ENCODE data around the gene NR3C2. TPM values are rescaled to one million over a fixed set of nuclear protein-coding genes. Genes with fewer than 3 reads are reported as not detected.

NR3C2 gene
- total RNA-seq, 2 donors from 2014 or later, result 14.6 to 17.4 TPM

GRCh38 chr4:148442832-148443511 lies 758 bp upstream of the NR3C2 start:
- DNase-seq (ENCODE audit: low spot score), result no peak
- no peaks in the 10 kb centered on the region for H3K36me3 ChIP-seq
- intact Hi-C loops (cut with DNase I), result no loop called here
- H3K4me1 ChIP-seq (replicated peaks), result no peaks in the 10 kb centered on the region
- H3K9me3 ChIP-seq, result no peaks in the 10 kb centered on the region
- H3K4me3 ChIP-seq, result peak overlapping the region; percentile 77 to 89
- no peak for TF ChIP-seq CTCF (IDR thresholded peaks at IDR 0.05)
- no peak for TF ChIP-seq POLR2A (IDR thresholded peaks at IDR 0.05)
- TF ChIP-seq POLR2AphosphoS5 (IDR thresholded peaks at IDR 0.05), result no peak
- WGBS, result under 1% methylated on average over 27 of the region's 27 CpGs
- H3K27me3 ChIP-seq (replicated peaks; ENCODE audit: insufficient read depth), result no peaks in the 10 kb centered on the region
- peak overlapping the region; percentile 86 to 88 for H3K27ac ChIP-seq

GRCh38 chr4:148441624-148441985 lies 609 bp downstream of the NR3C2 start:
- no peaks in the 10 kb centered on the region for H3K36me3 ChIP-seq
- H3K9me3 ChIP-seq, result no peaks in the 10 kb centered on the region
- H3K4me3 ChIP-seq, result peak overlapping the region; percentile 77 to 89
- no peak for TF ChIP-seq POLR2A (IDR thresholded peaks at IDR 0.05)
- no peak for TF ChIP-seq POLR2AphosphoS5 (IDR thresholded peaks at IDR 0.05)
- no peak for TF ChIP-seq CTCF (IDR thresholded peaks at IDR 0.05)
- H3K4me1 ChIP-seq (replicated peaks), result no peaks in the 10 kb centered on the region
- DNase-seq (ENCODE audit: low spot score), result peak; percentile 5
- intact Hi-C loops (cut with DNase I), result no loop called here
- H3K27ac ChIP-seq, result peak overlapping the region; percentile 61 to 88
- 3% methylated on average over 12 of the region's 12 CpGs for WGBS
- H3K27me3 ChIP-seq (replicated peaks; ENCODE audit: insufficient read depth), result no peaks in the 10 kb centered on the region

GRCh38 chr4:148438047-148438446 lies 4.2 kb downstream of the NR3C2 start:
- H3K4me3 ChIP-seq, result no peak overlapping the region
- no peak overlapping the region for H3K27ac ChIP-seq
- no peaks in the 10 kb centered on the region for H3K9me3 ChIP-seq
- 92% methylated on average over 2 of the region's 2 CpGs for WGBS
- no peaks in the 10 kb centered on the region for H3K27me3 ChIP-seq (replicated peaks; ENCODE audit: insufficient read depth)
- H3K4me1 ChIP-seq (replicated peaks), result no peaks in the 10 kb centered on the region
- TF ChIP-seq CTCF (IDR thresholded peaks at IDR 0.05) (no peak), POLR2A (IDR thresholded peaks at IDR 0.05) (no peak), POLR2AphosphoS5 (IDR thresholded peaks at IDR 0.05) (no peak)
- H3K36me3 ChIP-seq, result no peaks in the 10 kb centered on the region
- intact Hi-C loops (cut with DNase I), result no loop called here
- no peak for DNase-seq (ENCODE audit: low spot score)

GRCh38 chr4:148437439-148437838 lies 4.8 kb downstream of the NR3C2 start:
- no peaks in the 10 kb centered on the region for H3K27me3 ChIP-seq (replicated peaks; ENCODE audit: insufficient read depth)
- no peaks in the 10 kb centered on the region for H3K36me3 ChIP-seq
- intact Hi-C loops (cut with DNase I), result no loop called here
- DNase-seq (ENCODE audit: low spot score), result no peak
- H3K27ac ChIP-seq, result no peak overlapping the region
- TF ChIP-seq CTCF (IDR thresholded peaks at IDR 0.05) (no peak), POLR2AphosphoS5 (IDR thresholded peaks at IDR 0.05) (no peak), POLR2A (IDR thresholded peaks at IDR 0.05) (no peak)
- H3K9me3 ChIP-seq, result no peaks in the 10 kb centered on the region
- no peak overlapping the region for H3K4me3 ChIP-seq
- no peaks in the 10 kb centered on the region for H3K4me1 ChIP-seq (replicated peaks)
- 74% methylated on average over 2 of the region's 2 CpGs for WGBS

- H3K9me3 ChIP-seq, result no peaks in the 10 kb centered on the region
- no peaks in the 10 kb centered on the region for H3K27me3 ChIP-seq (replicated peaks; ENCODE audit: insufficient read depth)
- no peaks in the 10 kb centered on the region for H3K4me1 ChIP-seq (replicated peaks)
- intact Hi-C loops (cut with DNase I), result no loop called here
- TF ChIP-seq POLR2A (IDR thresholded peaks at IDR 0.05) (no peak), CTCF (IDR thresholded peaks at IDR 0.05) (no peak), POLR2AphosphoS5 (IDR thresholded peaks at IDR 0.05) (no peak)
- no peak for DNase-seq (ENCODE audit: low spot score)
- 90% methylated on average over 7 of the region's 7 CpGs for WGBS
- no peak overlapping the region for H3K4me3 ChIP-seq
- H3K27ac ChIP-seq, result no peak overlapping the region
- H3K36me3 ChIP-seq, result no peaks in the 10 kb centered on the region
These were observed 5.7 kb downstream of the NR3C2 start for GRCh38 chr4:148436512-148436911.

All from prostate gland (tissue), 2 donors.